GM21447 (cell line): ENCODE data around the gene CAMK2G.
"Not testable (repeated sequence)": the region's sequence is repeated elsewhere in the genome, so short reads cannot be mapped to it uniquely, and the experiment has no call there.

ENCODE experiments used
- ATAC-seq: cut with Tn5 transposase; IDR thresholded peaks from one replicate; pipeline ENCODE4 v1.9.1; 2021; ENCODE audit not compliant: unreplicated experiment

CAMK2G gene

GRCh38 chr10:73796766-73797165, 77.6 kb downstream of the CAMK2G start:
- no peak for ATAC-seq

- not testable (repeated sequence) for ATAC-seq
Observed at GRCh38 chr10:73796035-73796434, 78.3 kb downstream of the CAMK2G start.

GRCh38 chr10:73795491-73795890, 78.9 kb downstream of the CAMK2G start:
- not testable (repeated sequence) for ATAC-seq

GRCh38 chr10:73793456-73793855, 80.9 kb downstream of the CAMK2G start:
- ATAC-seq: no peak

GRCh38 chr10:73791871-73792400, 82.4 kb downstream of the CAMK2G start:
- ATAC-seq: no peak

- ATAC-seq: no peak
Observed at GRCh38 chr10:73790886-73791625, 83.3 kb downstream of the CAMK2G start.

GRCh38 chr10:73789659-73790055, 84.7 kb downstream of the CAMK2G start:
- no peak for ATAC-seq

- ATAC-seq: no peak
Observed at GRCh38 chr10:73788864-73789658, 85.3 kb downstream of the CAMK2G start.

GRCh38 chr10:73787031-73787800, 87.1 kb downstream of the CAMK2G start:
- ATAC-seq: not testable (repeated sequence)

GRCh38 chr10:73786512-73786885, 87.9 kb downstream of the CAMK2G start:
- no peak for ATAC-seq

GRCh38 chr10:73785721-73786511, 88.4 kb downstream of the CAMK2G start:
- peak; percentile 5 for ATAC-seq

- ATAC-seq: peak; percentile 81
Observed at GRCh38 chr10:73785211-73785720, 89.1 kb downstream of the CAMK2G start, which contains the start of gene ZSWIM8. Gene ZSWIM8 (plus strand): TSS chr10:73785606. CDS start chr10:73785879, 273 bp downstream.

GRCh38 chr10:73782749-73783085, 91.6 kb downstream of the CAMK2G start:
- ATAC-seq: no peak

- peak; percentile 52 for ATAC-seq
Observed at GRCh38 chr10:73781879-73782748, 92.2 kb downstream of the CAMK2G start, which contains the start of gene CHCHD1. Gene CHCHD1 (plus strand): TSS chr10:73782048. CDS start chr10:73782076, 28 bp downstream.

- no peak for ATAC-seq
Observed at GRCh38 chr10:73781548-73781878, 92.8 kb downstream of the CAMK2G start.

- ATAC-seq: no peak
Observed at GRCh38 chr10:73780966-73781365, 93.4 kb downstream of the CAMK2G start.

- ATAC-seq: no peak
Observed at GRCh38 chr10:73780301-73780700, 94.1 kb downstream of the CAMK2G start.

- no peak for ATAC-seq
Observed at GRCh38 chr10:73779539-73780197, 94.7 kb downstream of the CAMK2G start.

- ATAC-seq: no peak
Observed at GRCh38 chr10:73779018-73779417, 95.3 kb downstream of the CAMK2G start.
